ENCODE data around the gene C9orf43. TPM values are rescaled to one million over a fixed set of nuclear protein-coding genes. Genes with fewer than 3 reads are reported as not detected.

Gene C9orf43
- total and polyA plus RNA-seq, 4 donors = 0.09 to 1.1 (median 0.25) TPM

- H3K27ac ChIP-seq (ENCODE audit: low read depth in 1 of 2, low read length in 2 of 2) = no peak overlapping the region
- DNase-seq (ENCODE audit: low spot score) = no peak
- WGBS = 77% methylated on average over 5 of the region's 5 CpGs
- no peaks in the 10 kb centered on the region for H3K27me3 ChIP-seq (ENCODE audit: control insufficient read depth in 4 of 4, insufficient read depth in 4 of 4, low read length in 3 of 4)
- H3K9me3 ChIP-seq (ENCODE audit: control insufficient read depth in 4 of 4, low read length in 3 of 4) = no peaks in the 10 kb centered on the region
- peaks cover 1 to 5% (median 3%) of the 10 kb centered on the region in 4 donors for H3K36me3 ChIP-seq (ENCODE audit: control insufficient read depth in 4 of 4, insufficient read depth in 3 of 4, low read depth in 1 of 4, low read length in 3 of 4)
- TF ChIP-seq FOXA2 (IDR thresholded peaks at IDR 0.05) (no peak), TAF1 (conservative IDR thresholded peaks at IDR 0.05) (no peak), SP1 (IDR thresholded peaks at IDR 0.05) (no peak), HNF4A (conservative IDR thresholded peaks at IDR 0.05) (peak in 1 of 2 donors; percentile 3), MAX (IDR thresholded peaks at IDR 0.05) (no peak), HNF4G (IDR thresholded peaks at IDR 0.05) (no peak), RAD21 (IDR thresholded peaks at IDR 0.05) (no peak)
- H3K4me1 ChIP-seq (ENCODE audit: control insufficient read depth in 4 of 4, insufficient read depth in 4 of 4, low read length in 3 of 4) = peaks cover 4 to 42% (median 27%) of the 10 kb centered on the region in 4 donors
- no peak overlapping the region for H3K4me3 ChIP-seq (ENCODE audit: low read depth in 1 of 3, low read length in 3 of 3)
- no peak overlapping the region for H3K9ac ChIP-seq (ENCODE audit: low read depth in 1 of 2, low read length in 2 of 2)
Observed at GRCh38 chr9:113368348-113368981, 42.1 kb upstream of the C9orf43 start.

DNA sequence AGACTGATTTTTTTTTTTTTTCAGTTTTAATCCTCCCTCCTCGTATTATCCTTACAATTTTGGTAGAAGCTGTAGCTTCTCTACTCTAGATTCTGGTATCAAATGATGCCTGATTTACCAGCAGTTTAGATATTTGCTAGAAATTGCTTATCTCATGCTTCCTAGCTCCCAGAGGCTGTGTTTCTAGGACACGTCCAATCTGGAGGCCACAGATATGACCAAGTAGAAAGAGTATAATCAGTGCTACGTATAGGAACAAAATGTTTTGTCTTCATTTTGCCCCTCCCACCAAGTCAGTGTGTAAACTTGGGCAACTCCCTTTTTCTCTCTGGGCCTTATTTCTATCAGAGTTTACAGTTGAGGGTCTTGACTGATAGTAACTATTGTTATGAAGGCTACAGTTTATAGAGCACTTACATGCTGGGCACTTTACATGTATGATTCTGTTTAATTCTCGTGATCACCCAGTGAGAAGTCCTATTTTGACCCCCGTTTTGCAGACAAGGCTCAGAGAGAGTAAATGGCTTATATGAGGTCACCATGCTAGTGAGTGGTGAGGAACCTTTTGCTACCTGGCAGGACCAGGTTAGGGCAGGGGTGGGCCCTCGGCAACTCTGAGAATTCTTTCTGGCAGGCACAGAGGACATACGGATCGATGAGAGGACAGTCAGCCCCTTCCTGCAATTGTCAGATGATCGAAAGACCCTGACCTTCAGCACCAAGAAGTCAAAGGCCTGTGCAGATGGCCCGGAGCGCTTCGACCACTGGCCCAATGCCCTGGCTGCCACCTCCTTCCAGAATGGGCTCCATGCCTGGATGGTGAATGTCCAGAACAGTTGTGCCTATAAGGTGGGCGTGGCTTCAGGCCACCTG is 41.3 kb upstream of the C9orf43 start:
- Histone ChIP-seq H3K27me3 (ENCODE audit: control insufficient read depth in 4 of 4, insufficient read depth in 4 of 4, low read length in 3 of 4) (no peaks in the 10 kb centered on the region), H3K36me3 (ENCODE audit: control insufficient read depth in 4 of 4, insufficient read depth in 3 of 4, low read depth in 1 of 4, low read length in 3 of 4) (peaks cover 5 to 12% (median 9%) of the 10 kb centered on the region in 4 donors), H3K9me3 (ENCODE audit: control insufficient read depth in 4 of 4, low read length in 3 of 4) (no peaks in the 10 kb centered on the region), H3K9ac (ENCODE audit: low read depth in 1 of 2, low read length in 2 of 2) (no peak overlapping the region), H3K4me1 (ENCODE audit: control insufficient read depth in 4 of 4, insufficient read depth in 4 of 4, low read length in 3 of 4) (peaks cover 4 to 49% (median 33%) of the 10 kb centered on the region in 4 donors), H3K27ac (ENCODE audit: low read depth in 1 of 2, low read length in 2 of 2) (no peak overlapping the region), H3K4me3 (ENCODE audit: low read depth in 1 of 3, low read length in 3 of 3) (peak overlapping the region in 1 of 3 donors; percentile 29)
- no peak for DNase-seq (ENCODE audit: low spot score)
- 45% methylated on average over 13 of the region's 13 CpGs for WGBS
- TF ChIP-seq MAX (IDR thresholded peaks at IDR 0.05) (peak; percentile 60), TAF1 (conservative IDR thresholded peaks at IDR 0.05) (no peak), SP1 (IDR thresholded peaks at IDR 0.05) (peak; percentile 61), YY1 (IDR thresholded peaks at IDR 0.05) (peak; percentile 73), JUND (IDR thresholded peaks at IDR 0.05) (peak in 1 of 2 donors; percentile 32), HNF4A (conservative IDR thresholded peaks at IDR 0.05) (peak; percentile 79 to 86), GABPA (IDR thresholded peaks at IDR 0.05 in 1 of 2, conservative IDR thresholded peaks at IDR 0.05 in 1 of 2) (no peak), FOXA1 (IDR thresholded peaks at IDR 0.05) (no peak), REST (IDR thresholded peaks at IDR 0.05) (no peak), NR2F2 (IDR thresholded peaks at IDR 0.05) (peak; percentile 70), HNF4G (IDR thresholded peaks at IDR 0.05) (no peak), CTCF (IDR thresholded peaks at IDR 0.05; ENCODE audit: low read depth, low read length, missing input control) (no peak), RXRA (IDR thresholded peaks at IDR 0.05) (peak; percentile 82 to 87), EGR1 (IDR thresholded peaks at IDR 0.05; ENCODE audit: low read depth in 2 of 2) (no peak), RAD21 (IDR thresholded peaks at IDR 0.05) (peak; percentile 11 to 26), FOXA2 (IDR thresholded peaks at IDR 0.05) (peak; percentile 4)
- TF ChIP-seq, protein P1, sequence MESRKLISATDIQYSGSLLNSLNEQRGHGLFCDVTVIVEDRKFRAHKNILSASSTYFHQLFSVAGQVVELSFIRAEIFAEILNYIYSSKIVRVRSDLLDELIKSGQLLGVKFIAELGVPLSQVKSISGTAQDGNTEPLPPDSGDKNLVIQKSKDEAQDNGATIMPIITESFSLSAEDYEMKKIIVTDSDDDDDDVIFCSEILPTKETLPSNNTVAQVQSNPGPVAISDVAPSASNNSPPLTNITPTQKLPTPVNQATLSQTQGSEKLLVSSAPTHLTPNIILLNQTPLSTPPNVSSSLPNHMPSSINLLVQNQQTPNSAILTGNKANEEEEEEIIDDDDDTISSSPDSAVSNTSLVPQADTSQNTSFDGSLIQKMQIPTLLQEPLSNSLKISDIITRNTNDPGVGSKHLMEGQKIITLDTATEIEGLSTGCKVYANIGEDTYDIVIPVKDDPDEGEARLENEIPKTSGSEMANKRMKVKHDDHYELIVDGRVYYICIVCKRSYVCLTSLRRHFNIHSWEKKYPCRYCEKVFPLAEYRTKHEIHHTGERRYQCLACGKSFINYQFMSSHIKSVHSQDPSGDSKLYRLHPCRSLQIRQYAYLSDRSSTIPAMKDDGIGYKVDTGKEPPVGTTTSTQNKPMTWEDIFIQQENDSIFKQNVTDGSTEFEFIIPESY (IDR thresholded peaks at IDR 0.05) = no peak
- TF ChIP-seq, protein P2, sequence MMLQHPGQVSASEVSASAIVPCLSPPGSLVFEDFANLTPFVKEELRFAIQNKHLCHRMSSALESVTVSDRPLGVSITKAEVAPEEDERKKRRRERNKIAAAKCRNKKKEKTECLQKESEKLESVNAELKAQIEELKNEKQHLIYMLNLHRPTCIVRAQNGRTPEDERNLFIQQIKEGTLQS (IDR thresholded peaks at IDR 0.05) = no peak
